KOPT-K1 (cell line): ENCODE data around the gene C12orf43.

ENCODE experiments used
- H3K27ac ChIP-seq: fragments of 200-600 bp; sonication (generic); 2 replicates; pipeline ENCODE4 v1.5.1; 2016; ENCODE audit warnings: antibody characterized with exemption, mild to moderate bottlenecking, low read depth, low read length; ENCODE audit not compliant: poor library complexity, severe bottlenecking
- H3K36me3 ChIP-seq: fragments of 200-600 bp; sonication (generic); 2 replicates; pipeline ENCODE4 v1.5.1; 2017; ENCODE audit warnings: antibody characterized with exemption, mild to moderate bottlenecking, low read length, moderate library complexity; ENCODE audit not compliant: insufficient read depth
- H3K9me3 ChIP-seq: fragments of 200-600 bp; sonication (generic); 2 replicates; pipeline ENCODE4 v1.5.1; 2017; ENCODE audit warnings: antibody characterized with exemption, low read length, mild to moderate bottlenecking; ENCODE audit not compliant: insufficient read depth, poor library complexity, severe bottlenecking

Gene C12orf43

DNA sequence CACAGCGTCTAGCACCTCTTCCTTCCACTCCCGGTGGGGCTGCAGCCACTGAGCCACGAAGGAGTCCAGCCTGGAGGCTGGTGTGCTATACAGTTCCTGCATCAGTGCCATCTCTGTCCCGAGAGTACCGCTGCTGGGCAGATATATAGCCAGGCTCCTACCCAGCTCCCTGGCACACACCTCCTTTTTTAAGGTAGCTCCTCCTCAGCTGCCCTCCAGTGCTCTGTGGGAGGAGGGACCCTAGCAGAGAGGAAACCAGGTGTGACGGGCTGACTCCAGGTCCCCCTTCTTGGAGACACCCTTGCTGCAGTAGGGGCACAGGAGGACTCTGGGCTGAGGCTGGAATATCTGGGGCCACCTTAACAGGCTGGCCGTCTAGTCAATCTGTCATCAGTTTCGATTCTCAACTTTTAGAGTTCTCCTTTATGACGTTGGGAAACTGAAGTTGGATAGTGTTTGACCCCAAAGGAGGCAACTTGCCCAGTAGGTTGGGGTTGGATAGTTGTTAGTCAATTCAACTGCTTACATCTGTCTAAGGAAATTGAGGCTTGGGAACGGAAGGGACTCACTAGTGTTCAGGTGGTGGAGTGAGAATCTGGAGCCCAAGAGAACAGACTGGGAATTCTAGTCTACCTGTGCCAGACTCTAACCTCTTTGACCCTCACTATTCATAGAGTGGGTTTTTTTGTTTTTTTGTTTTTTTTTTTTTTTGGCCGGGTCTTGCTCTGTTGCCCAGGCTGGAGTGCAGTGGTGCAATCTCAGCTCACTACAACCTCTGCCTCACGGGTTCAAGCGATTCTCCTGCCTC, 22.8 kb upstream of the C12orf43 start, which contains the start of gene OASL:
Gene OASL, minus strand, starts transcription at position 386 of the 808 bp plus-strand sequence. Its CDS starts 275 bp downstream, at position 111.
- H3K27ac ChIP-seq, result peak within 1 kb of the TSS; percentile 57
- no peaks in the 10 kb centered on the region for H3K36me3 ChIP-seq
- no peaks in the 10 kb centered on the region for H3K9me3 ChIP-seq

DNA sequence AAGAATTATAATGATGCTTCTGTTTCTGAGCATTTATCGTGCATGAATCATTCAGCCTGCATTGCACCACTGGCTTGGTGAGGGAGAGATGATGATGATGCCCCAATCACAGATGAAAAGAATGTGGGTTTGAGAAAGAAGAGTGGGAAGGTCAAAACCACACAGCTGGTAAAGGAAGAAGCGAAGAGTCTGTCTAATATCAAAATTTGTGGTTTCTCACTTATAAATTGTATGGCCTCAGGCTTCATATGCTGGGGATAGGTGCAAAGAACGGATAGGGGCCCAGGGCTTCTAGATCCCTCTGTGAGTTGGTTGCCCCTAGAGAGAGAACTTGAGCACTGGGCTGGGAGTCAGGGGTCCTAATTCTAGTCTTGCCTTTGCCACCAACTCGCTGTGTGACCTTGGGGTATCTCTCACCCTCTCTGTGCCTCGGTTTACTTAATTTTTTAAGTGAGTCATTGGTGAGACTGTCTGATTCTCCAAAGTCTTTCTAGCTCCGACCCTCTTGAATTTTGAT, 20.6 kb upstream of the C12orf43 start:
- Histone ChIP-seq H3K27ac (no peak overlapping the region), H3K36me3 (no peaks in the 10 kb centered on the region), H3K9me3 (no peaks in the 10 kb centered on the region)

DNA sequence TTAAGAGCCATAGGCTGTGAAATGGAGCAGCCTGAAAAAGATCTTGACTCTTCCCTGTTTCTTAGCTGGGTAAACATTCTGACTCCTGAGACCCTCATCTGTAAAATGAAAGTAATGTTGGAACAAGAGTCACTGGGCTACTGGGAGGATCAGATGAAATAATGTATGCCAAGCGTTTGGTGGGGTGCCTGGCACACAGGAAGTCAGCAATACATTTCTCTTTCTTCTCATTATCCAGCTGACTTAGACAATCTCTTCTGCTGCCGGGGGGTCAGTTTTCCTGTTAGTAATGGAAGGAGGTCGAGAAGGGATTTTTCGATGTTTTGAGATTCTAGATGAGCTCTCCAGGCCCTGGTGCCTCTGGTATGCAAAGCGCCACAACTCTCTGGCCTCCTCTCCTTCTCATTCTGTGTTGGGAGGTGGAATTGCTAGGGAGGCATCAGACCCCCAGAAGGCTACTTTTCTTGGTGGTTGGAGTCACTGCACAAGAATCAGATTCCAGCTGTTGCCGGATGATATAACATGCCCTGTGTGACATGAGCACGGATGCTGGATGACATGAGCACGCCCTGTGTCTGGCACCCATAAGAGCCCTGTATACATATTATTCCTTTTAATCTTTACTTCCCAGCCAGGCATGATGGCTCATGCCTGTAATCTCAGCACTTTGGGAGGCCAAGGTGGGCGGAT, 18.5 kb upstream of the C12orf43 start:
- peak overlapping the region; percentile 50 for H3K27ac ChIP-seq
- H3K9me3 ChIP-seq, result no peaks in the 10 kb centered on the region
- H3K36me3 ChIP-seq, result no peaks in the 10 kb centered on the region

DNA sequence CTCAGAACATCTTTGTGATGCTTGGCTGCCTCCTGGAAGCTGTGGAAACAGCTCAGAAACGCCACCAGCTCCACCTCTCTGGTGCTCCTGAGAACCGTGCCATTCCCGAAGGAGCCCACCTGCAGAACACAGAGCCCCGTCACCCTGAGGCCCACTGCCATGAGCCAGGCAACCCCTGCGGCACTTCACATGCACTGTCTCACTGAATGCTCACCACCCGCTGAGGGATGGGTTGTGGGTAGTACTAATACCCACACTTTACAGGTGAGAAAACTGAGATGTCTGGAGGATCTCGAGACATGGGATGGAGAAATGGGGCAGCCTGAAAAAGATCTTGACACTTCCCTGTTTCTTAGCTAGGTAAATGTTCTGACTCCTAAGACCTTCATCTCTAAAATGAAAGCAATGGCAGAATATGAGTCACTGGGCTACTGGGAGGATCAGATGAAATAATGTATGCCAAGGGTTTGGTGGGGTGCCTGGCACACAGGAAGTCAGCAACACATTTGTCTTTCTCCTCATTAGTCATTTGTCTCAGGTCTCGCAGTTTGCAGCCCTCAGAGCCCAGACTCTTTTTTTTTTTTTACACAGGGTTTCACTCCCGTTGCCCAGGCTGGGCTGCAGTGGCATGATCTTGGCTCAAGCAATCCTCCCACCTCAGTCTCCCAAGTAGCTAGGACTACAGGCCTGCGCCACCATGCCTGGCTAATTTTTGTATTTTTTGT, 17.5 kb upstream of the C12orf43 start:
- H3K27ac ChIP-seq, result peak overlapping the region; percentile 50
- no peaks in the 10 kb centered on the region for H3K36me3 ChIP-seq

DNA sequence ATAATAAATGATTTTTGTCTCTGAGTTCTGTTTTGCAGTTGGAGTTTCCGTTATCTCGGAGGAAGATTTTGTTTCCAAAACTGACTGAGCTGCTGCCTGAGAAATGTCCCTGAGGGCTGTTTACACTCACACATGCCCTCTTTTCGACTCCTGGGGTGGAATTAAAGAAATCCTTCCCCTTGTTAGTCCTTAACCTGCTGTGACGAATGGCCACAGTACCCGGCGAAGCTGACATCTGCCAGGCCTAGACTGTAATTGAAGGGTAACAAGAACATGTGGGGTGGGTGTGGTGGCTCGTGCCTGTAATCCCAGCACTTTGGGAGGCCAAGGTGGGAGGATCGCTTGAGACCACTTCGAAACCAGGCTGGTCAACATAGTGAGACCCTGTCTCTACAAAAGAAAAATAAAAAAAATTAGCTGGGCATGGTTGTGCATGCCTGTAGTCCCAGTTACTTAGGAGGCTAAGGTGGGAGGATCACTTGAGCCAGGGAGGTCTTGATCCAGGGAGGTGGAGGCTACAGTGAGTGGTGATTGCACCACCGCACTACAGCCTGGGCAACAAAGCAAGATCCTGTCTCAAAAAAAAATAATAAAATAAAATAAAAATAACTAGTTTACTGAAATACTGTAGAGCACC, 14.4 kb upstream of the C12orf43 start:
- Histone ChIP-seq H3K9me3 (no peaks in the 10 kb centered on the region), H3K36me3 (no peaks in the 10 kb centered on the region), H3K27ac (no peak overlapping the region)

More for the DNA sequence above, 17.5 kb upstream of the C12orf43 start:
- H3K9me3 ChIP-seq, result no peaks in the 10 kb centered on the region

DNA sequence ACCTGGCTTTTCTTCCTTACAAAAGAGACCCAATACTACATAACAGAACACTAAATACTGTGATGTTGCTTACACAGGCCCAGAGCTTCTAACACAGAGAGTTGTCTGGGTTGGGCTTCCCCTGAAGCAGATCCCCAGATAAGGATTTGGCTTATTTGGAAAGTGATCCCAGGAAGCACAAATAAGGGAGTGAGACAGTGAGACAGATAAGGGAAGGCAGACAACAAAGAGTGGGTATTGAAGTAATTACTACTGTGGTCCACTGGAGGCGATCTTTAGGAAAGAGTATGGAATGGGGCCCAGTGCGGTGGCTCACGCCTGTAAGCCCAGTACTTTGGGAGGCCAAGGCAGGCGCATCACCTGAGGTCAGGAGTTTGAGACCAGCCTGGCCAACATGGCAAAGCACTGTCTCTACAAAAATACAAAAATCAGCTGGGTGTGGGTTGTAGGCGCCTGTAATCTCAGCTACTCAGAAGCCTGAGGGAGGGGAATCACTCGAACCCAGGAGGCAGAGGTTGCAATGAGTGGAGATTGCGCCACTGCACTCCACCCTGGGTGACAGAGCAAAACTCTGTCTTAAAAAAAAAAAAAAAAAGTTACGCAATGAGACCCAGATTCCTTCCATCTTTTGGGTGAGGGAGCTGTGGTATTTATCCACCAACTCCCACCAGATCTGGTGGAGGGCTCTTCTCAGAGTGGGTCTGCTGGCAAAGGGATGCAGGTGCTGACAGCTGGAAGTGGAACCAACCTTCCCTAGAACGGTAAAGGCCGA, 10.2 kb upstream of the C12orf43 start:
- Histone ChIP-seq H3K9me3 (no peaks in the 10 kb centered on the region), H3K27ac (no peak overlapping the region), H3K36me3 (no peaks in the 10 kb centered on the region)

DNA sequence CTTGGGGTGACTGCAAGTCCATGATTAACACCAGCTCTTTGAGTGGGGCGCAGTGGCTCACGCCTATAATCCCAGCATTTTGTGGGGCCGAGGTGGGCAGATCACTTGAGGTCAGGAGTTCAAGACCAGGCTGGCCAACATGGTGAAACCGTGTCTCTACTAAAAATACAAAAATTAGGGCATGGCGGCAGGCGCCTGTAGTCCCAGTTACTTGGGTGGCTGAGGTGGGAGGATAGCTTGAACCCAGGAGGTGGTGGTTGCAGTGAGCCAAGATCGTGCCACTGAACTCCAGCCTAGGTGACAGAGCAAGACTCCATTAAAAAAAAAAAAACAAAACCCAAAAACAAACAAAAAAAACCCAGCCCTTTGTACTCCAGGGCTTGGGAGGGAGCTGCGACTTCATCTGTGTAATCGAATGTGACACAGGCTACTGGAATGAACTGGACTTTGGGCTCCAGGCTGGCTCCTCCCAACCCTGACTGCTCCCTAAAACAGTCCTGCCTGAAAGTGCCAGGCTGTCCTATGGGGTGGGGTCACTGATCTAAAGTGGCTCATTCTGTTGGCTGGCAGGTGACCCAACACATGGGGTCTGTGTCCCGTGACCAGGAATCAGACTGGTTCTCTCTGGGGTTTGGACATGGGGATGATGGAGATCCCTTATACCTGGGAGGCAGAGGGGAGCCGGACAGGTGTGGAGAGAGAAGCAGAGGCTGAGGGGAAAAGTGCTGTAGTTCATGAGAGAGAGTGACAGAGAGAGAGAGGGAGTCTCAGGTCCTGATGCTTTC, 9.3 kb upstream of the C12orf43 start:
- Histone ChIP-seq H3K36me3 (no peaks in the 10 kb centered on the region), H3K27ac (no peak overlapping the region), H3K9me3 (no peaks in the 10 kb centered on the region)

DNA sequence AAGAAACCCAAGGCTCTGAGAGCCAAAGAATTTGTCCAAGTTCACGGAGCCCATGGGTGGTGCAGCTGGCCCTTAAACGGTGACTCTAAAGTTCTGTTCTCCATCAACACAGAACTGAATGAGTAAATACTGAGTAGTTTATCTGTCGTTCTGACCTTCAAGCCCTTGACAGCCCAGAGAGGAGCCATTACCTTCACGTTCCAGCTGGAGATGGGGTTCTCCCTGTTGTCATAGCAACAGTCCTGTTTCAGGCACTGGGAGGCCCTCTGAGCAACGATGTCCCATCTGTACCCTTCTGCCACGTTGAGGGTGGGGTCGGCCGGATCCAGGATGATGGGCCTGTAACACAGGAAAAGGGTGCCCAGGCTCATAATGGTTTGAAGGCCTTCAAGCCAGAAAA, 7.5 kb upstream of the C12orf43 start:
- no peaks in the 10 kb centered on the region for H3K9me3 ChIP-seq
- H3K27ac ChIP-seq, result no peak overlapping the region
- no peaks in the 10 kb centered on the region for H3K36me3 ChIP-seq

DNA sequence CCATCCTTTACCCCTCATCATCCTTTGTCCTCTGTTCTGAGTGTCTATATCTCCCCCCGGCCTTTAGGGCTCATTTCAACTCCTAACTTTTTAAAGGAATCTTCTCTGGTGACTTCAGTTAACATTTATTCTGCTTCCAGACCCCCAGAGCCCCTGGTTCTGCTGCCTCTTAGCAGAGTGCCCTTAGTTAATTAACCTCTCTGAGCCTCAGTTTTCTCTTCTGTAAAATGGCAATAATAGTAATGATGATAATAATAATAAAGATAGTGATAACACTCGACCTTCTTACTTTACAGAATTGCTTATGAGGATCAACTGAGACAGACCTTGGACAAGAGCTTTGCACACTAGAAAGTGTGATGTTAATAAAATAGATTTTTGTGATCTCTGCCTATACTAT, 6.4 kb upstream of the C12orf43 start:
- Histone ChIP-seq H3K36me3 (no peaks in the 10 kb centered on the region), H3K9me3 (no peaks in the 10 kb centered on the region), H3K27ac (no peak overlapping the region)

DNA sequence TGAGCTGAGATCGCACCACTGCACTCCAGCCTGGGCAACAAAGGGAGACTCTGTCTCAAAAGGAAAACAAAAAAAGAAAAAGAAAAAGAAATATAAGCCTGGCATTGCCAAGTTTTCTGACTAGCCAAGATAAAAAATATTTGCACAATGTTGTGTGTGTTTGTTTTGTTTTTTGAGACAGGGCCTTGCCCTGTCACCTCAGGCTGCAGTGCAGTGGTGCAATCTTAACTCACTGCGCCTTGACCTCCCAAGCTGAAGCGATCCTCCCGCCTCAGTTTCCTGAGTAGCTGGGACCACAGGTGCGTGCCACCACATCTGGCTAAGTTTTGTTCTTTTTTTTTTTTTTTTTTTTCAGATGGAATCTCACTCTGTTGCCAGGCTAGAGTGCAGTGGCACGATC, 5.5 kb upstream of the C12orf43 start:
- Histone ChIP-seq H3K27ac (no peak overlapping the region), H3K36me3 (no peaks in the 10 kb centered on the region), H3K9me3 (no peaks in the 10 kb centered on the region)

DNA sequence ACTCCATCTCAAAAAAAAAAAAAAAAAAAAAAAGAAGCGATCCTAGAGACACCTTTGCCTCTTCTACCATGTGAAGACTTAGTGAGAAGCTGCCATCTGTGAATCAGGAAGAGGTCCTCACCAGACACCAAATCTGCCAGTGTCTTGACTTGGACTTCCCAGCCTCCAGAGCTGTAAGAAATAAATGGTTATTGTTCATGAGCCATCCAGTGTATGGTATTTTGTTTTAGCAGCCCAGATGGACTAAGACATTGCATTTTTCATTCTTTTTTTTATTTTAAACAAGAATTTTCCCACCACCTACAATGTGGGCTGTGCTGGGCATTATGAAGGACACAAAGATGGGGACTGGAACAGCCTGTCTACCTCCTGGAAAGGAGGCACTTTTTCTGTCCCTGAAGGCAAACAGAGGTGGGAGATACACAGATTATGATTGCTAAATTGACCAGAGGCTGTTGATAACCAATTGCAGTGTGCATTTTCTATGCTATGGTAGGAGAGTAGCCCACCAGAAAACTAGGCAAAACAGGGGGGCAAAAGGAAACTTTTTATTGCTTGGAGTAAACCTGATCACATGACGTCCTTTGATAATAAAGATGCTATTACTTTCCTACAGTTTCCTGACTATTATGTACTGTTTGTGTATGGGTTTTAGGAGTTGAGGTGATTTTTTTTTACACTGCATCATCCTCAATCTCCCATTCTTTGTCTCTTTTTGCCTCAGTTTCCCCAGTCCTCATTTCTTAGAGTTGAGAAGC, 2.8 kb upstream of the C12orf43 start:
- no peaks in the 10 kb centered on the region for H3K36me3 ChIP-seq
- no peaks in the 10 kb centered on the region for H3K9me3 ChIP-seq
- no peak overlapping the region for H3K27ac ChIP-seq

DNA sequence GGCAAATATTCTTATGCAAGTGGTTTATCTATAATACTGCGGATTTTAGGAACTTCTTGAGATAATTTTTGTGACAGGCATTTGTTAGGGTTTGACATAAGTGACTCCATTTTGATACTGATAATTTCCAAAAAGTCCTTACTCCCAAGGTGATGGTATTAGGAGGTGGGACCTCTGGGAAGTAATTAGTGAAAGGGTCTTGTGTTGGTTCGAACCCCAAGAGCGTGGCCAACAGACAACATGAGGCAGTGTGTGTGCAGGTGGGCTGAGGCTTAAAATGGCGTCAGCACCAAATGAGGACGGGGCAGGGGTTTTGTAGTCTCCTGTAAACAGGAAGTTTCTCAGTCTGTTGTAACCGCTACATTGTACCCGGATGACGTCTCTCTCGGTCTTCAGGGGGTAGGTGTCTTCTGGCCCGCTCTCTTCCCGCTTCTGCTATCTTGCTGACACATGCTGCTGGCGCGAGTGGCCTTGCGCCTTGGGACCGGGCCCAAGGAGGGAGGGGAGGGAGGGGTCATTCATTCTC, 1.7 kb upstream of the C12orf43 start:
- peaks cover 6% of the 10 kb centered on the region; the same call in 1 of the 2 replicates for H3K36me3 ChIP-seq
- H3K27ac ChIP-seq, result no peak overlapping the region
- H3K9me3 ChIP-seq, result no peaks in the 10 kb centered on the region

DNA sequence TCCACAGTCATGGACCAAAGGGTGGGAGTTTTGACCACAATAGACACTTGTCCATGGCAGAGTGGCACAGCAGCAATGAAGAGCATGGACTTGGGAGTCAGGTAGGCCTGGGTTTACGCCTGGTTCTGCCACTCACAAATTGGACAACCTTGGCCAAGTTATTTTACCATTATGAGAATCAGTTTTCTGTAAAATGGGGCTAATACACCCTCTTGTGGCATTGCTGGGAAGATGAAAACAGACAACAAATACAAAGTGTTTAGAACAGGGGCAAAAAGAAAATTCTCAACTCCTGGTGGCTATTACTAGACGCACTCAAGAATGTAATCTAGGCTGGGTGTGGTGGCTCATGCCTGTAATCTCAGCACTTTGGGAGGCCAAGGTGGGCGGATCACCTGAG, 2.6 kb downstream of the C12orf43 start:
- H3K27ac ChIP-seq, result no peak overlapping the region
- H3K36me3 ChIP-seq, result peaks cover 43% of the 10 kb centered on the region
- H3K9me3 ChIP-seq, result no peaks in the 10 kb centered on the region
